ENCODE data around the gene RET.

- TF ChIP-seq CTCF (IDR thresholded peaks at IDR 0.05; ENCODE audit: low read depth, low read length, poor library complexity, severe bottlenecking) (no peak), EZH2phosphoT487 (IDR thresholded peaks at IDR 0.05; ENCODE audit: borderline replicate concordance, low read length) (no peak)
Observed at GRCh38 chr10:43120929-43121314, 44.1 kb downstream of the RET start.

Measured in DOHH2 (cell line).